ENCODE data around the gene ETV3.

DNA sequence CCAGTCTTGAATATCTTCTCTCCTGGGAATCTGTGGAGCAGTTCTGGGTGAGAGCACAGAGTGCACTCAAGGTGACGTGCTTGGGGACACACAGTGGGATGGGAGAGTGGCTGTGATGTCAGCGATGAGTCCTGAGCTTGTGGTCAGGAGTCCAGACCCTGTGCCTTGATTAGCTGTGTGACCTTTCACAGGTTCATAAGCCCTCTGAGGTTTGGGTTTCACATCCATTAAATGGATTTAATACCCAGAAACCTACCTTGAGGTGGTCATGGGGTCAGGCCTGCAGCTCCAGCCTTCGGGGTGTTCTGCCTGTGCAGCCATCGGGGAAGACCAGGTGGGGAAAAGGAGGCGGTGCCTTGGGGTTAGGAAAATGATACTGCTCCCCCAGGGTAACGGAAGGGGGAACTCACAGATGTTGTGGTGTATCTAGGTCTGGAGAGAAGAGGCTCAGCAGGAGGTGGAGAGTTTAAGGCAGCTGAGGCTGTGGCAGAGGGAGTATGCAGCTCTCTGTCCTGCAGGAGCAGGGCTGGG, 38.5 kb upstream of the ETV3 start:
- TF ChIP-seq OSR1 (CRISPR knock-in tag; IDR thresholded peaks at IDR 0.05) (no peak), SNAI2 (CRISPR knock-in tag; IDR thresholded peaks at IDR 0.05) (no peak), GLIS3 (CRISPR knock-in tag; IDR thresholded peaks at IDR 0.05) (no peak), CSDC2 (CRISPR knock-in tag; IDR thresholded peaks at IDR 0.05) (no peak), BACH2 (CRISPR knock-in tag; IDR thresholded peaks at IDR 0.05; ENCODE audit: borderline replicate concordance) (no peak)
- TF ChIP-seq, protein P1, sequence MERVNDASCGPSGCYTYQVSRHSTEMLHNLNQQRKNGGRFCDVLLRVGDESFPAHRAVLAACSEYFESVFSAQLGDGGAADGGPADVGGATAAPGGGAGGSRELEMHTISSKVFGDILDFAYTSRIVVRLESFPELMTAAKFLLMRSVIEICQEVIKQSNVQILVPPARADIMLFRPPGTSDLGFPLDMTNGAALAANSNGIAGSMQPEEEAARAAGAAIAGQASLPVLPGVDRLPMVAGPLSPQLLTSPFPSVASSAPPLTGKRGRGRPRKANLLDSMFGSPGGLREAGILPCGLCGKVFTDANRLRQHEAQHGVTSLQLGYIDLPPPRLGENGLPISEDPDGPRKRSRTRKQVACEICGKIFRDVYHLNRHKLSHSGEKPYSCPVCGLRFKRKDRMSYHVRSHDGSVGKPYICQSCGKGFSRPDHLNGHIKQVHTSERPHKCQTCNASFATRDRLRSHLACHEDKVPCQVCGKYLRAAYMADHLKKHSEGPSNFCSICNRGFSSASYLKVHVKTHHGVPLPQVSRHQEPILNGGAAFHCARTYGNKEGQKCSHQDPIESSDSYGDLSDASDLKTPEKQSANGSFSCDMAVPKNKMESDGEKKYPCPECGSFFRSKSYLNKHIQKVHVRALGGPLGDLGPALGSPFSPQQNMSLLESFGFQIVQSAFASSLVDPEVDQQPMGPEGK (CRISPR knock-in tag; IDR thresholded peaks at IDR 0.05; ENCODE audit: borderline replicate concordance), result no peak
- TF ChIP-seq, protein P2, sequence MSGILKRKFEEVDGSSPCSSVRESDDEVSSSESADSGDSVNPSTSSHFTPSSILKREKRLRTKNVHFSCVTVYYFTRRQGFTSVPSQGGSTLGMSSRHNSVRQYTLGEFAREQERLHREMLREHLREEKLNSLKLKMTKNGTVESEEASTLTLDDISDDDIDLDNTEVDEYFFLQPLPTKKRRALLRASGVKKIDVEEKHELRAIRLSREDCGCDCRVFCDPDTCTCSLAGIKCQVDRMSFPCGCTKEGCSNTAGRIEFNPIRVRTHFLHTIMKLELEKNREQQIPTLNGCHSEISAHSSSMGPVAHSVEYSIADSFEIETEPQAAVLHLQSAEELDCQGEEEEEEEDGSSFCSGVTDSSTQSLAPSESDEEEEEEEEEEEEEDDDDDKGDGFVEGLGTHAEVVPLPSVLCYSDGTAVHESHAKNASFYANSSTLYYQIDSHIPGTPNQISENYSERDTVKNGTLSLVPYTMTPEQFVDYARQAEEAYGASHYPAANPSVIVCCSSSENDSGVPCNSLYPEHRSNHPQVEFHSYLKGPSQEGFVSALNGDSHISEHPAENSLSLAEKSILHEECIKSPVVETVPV (CRISPR knock-in tag; IDR thresholded peaks at IDR 0.05), result no peak

Data from SK-N-SH treated with all-trans-retinoic acid at 6 μM for 48 hours (cell line).